Measurements from ENCODE around the gene ANKRD66. TPM values are rescaled to one million over a fixed set of nuclear protein-coding genes. Genes with fewer than 3 reads are reported as not detected.

Gene ANKRD66
- total RNA-seq, 5 donors from 2014 or later (not counting 1 experiment from before 2014, with no cell fraction given): not detected

GRCh38 chr6:46748940-46749503 is 2.3 kb downstream of the ANKRD66 start:
- WGBS (ENCODE audit: insufficient coverage): 85% methylated on average over 2 of the region's 5 CpGs
- H3K4me1 ChIP-seq (ENCODE audit: control insufficient read depth in 1 of 2, extremely low read depth in 1 of 2, insufficient read depth in 2 of 2, low read length in 2 of 2): no peaks in the 10 kb centered on the region
- ChIA-PET POLR2A (no interaction called here), CTCF (no interaction called here)
- Mint-ChIP-seq H3K36me3 (no peaks in the 10 kb centered on the region), H3K27ac (no peak overlapping the region), H3K4me3 (no peak overlapping the region), H3K4me1 (no peaks in the 10 kb centered on the region), H3K27me3 (peaks cover 10 to 20% of the 10 kb centered on the region in 2 donors), H3K9me3 (peaks cover 0 to 9% (median 0%) of the 10 kb centered on the region in 3 donors)
- H3K27ac ChIP-seq (ENCODE audit: low read length): no peak overlapping the region
- H3K27me3 ChIP-seq (replicated peaks in 1 of 2; ENCODE audit: control insufficient read depth in 2 of 2, extremely low read depth in 1 of 2, insufficient read depth in 2 of 2, low read length in 1 of 2): peaks cover 0 to 7% of the 10 kb centered on the region in 2 experiments
- H3K4me3 ChIP-seq (ENCODE audit: control insufficient read depth in 1 of 2, extremely low read depth in 1 of 2, low read length in 1 of 2): no peak overlapping the region
- ATAC-seq (replicated peaks in 1 of 4) (no peak), DNase-seq (no peak)
- no peaks in the 10 kb centered on the region for H3K36me3 ChIP-seq (ENCODE audit: control insufficient read depth in 2 of 2, extremely low read depth in 1 of 2, insufficient read depth in 1 of 2, low read length in 1 of 2)
- no peaks in the 10 kb centered on the region for H3K9me3 ChIP-seq

DNA sequence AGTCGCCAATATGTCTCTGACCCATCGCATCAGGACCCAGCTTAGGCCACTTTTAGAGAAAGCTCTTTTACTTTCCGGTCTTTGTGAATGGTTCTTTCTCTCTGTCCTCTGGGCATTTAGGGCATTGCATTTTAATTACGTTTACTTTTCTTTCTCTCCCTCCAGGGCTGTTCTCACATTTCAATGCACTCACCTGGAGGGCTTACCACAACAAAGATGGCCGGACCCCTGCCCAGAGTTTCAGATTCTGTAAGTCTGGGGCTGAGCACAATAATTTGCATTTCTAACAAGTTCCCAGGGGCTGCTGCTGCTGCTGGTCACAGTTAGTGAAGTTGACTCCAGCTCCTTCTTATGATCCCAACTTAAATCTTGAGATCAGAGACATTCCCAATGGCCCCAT is 3.0 kb downstream of the ANKRD66 start:
- POLR2A ChIA-PET: no interaction called here
- DNase-seq (no peak), ATAC-seq (replicated peaks in 1 of 4) (no peak)
- no peaks in the 10 kb centered on the region for H3K9me3 ChIP-seq
- CTCF ChIA-PET: no interaction called here
- Mint-ChIP-seq H3K4me1 (no peaks in the 10 kb centered on the region), H3K9me3 (peaks cover 0 to 7% (median 0%) of the 10 kb centered on the region in 3 donors), H3K4me3 (no peak overlapping the region), H3K36me3 (no peaks in the 10 kb centered on the region), H3K27me3 (peaks cover 10 to 20% of the 10 kb centered on the region in 2 donors), H3K27ac (no peak overlapping the region)
- H3K27ac ChIP-seq (ENCODE audit: low read length): no peak overlapping the region
- H3K27me3 ChIP-seq (replicated peaks in 1 of 2; ENCODE audit: control insufficient read depth in 2 of 2, extremely low read depth in 1 of 2, insufficient read depth in 2 of 2, low read length in 1 of 2): peaks cover 0 to 7% of the 10 kb centered on the region in 2 experiments
- no peaks in the 10 kb centered on the region for H3K4me1 ChIP-seq (ENCODE audit: control insufficient read depth in 1 of 2, extremely low read depth in 1 of 2, insufficient read depth in 2 of 2, low read length in 2 of 2)
- H3K4me3 ChIP-seq (ENCODE audit: control insufficient read depth in 1 of 2, extremely low read depth in 1 of 2, low read length in 1 of 2): no peak overlapping the region
- 100% methylated on average over 1 of the region's 5 CpGs for WGBS (ENCODE audit: insufficient coverage)
- H3K36me3 ChIP-seq (ENCODE audit: control insufficient read depth in 2 of 2, extremely low read depth in 1 of 2, insufficient read depth in 1 of 2, low read length in 1 of 2): no peaks in the 10 kb centered on the region

DNA sequence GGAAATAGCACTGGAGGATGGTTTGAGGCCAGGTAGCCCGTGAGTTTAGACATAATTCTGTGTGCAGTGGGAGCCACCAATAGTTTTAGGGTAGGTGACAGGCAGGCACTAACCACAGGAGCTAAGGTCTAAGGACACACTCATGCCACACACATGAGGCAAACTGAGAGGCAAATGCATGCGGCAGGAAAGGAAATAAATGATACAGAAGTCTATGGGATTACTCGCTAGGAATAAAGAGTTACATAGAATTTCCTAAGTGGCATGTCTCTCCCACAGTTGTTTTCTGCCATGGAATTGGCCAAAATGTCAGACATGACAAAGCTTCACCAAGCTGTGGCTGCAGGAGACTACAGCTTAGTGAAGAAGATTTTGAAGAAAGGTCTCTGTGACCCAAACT is 4.9 kb downstream of the ANKRD66 start:
- no peaks in the 10 kb centered on the region for H3K4me1 ChIP-seq (ENCODE audit: control insufficient read depth in 1 of 2, extremely low read depth in 1 of 2, insufficient read depth in 2 of 2, low read length in 2 of 2)
- H3K4me3 ChIP-seq (ENCODE audit: control insufficient read depth in 1 of 2, extremely low read depth in 1 of 2, low read length in 1 of 2): no peak overlapping the region
- H3K27ac Mint-ChIP-seq: no peak overlapping the region
- ChIA-PET POLR2A (no interaction called here), CTCF (no interaction called here)
- no peak overlapping the region for H3K4me3 Mint-ChIP-seq
- no peaks in the 10 kb centered on the region for H3K36me3 ChIP-seq (ENCODE audit: control insufficient read depth in 2 of 2, extremely low read depth in 1 of 2, insufficient read depth in 1 of 2, low read length in 1 of 2)
- H3K27me3 ChIP-seq (replicated peaks in 1 of 2; ENCODE audit: control insufficient read depth in 2 of 2, extremely low read depth in 1 of 2, insufficient read depth in 2 of 2, low read length in 1 of 2): peaks cover 0 to 7% of the 10 kb centered on the region in 2 experiments
- DNase-seq (no peak), ATAC-seq (replicated peaks in 1 of 4) (no peak)
- no peak overlapping the region for H3K27ac ChIP-seq (ENCODE audit: low read length)
- H3K9me3 Mint-ChIP-seq: no peaks in the 10 kb centered on the region
- no peaks in the 10 kb centered on the region for H3K36me3 Mint-ChIP-seq
- H3K4me1 Mint-ChIP-seq: no peaks in the 10 kb centered on the region
- peaks cover 0 to 9% of the 10 kb centered on the region in 2 donors for H3K27me3 Mint-ChIP-seq
- 100% methylated on average over 1 of the region's 3 CpGs for WGBS (ENCODE audit: insufficient coverage)
- no peaks in the 10 kb centered on the region for H3K9me3 ChIP-seq

DNA sequence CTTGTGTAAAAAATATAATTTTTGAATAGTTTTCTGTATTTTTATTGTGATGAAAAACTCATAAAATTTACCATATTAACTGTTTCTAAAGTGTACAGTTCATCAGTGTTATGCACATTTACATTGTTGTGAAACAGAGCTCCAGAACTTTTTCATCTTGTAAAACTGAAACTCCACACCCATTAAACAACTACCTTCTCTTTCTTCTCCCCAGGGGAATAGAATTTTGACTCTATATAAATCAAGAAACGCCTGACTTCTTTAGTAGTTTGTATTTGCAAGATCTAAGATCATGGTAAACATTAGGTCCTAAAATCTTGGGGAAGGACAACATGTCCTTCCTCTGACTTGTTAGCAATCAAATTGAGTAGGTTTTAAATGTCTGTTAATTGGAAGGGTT is 9.1 kb downstream of the ANKRD66 start:
- Histone ChIP-seq H3K9me3 (no peaks in the 10 kb centered on the region), H3K4me3 (ENCODE audit: control insufficient read depth in 1 of 2, extremely low read depth in 1 of 2, low read length in 1 of 2) (no peak overlapping the region), H3K27ac (ENCODE audit: low read length) (no peak overlapping the region), H3K36me3 (ENCODE audit: control insufficient read depth in 2 of 2, extremely low read depth in 1 of 2, insufficient read depth in 1 of 2, low read length in 1 of 2) (no peaks in the 10 kb centered on the region), H3K27me3 (replicated peaks in 1 of 2; ENCODE audit: control insufficient read depth in 2 of 2, extremely low read depth in 1 of 2, insufficient read depth in 2 of 2, low read length in 1 of 2) (peaks cover 0 to 2% of the 10 kb centered on the region in 2 experiments), H3K4me1 (ENCODE audit: control insufficient read depth in 1 of 2, extremely low read depth in 1 of 2, insufficient read depth in 2 of 2, low read length in 2 of 2) (no peaks in the 10 kb centered on the region)
- Mint-ChIP-seq H3K27me3 (peaks cover 3 to 6% of the 10 kb centered on the region in 2 donors), H3K4me1 (no peaks in the 10 kb centered on the region), H3K27ac (no peak overlapping the region), H3K4me3 (no peak overlapping the region), H3K9me3 (no peaks in the 10 kb centered on the region), H3K36me3 (no peaks in the 10 kb centered on the region)
- POLR2A ChIA-PET: no interaction called here
- no peak for ATAC-seq (replicated peaks in 1 of 4)
- WGBS (ENCODE audit: insufficient coverage): no CpG with 5 or more reads among the region's 1 CpG
- CTCF ChIA-PET: no interaction called here
- DNase-seq: no peak

- 88% methylated on average over 2 of the region's 7 CpGs for WGBS (ENCODE audit: insufficient coverage)
Observed at GRCh38 chr6:46756469-46757213, 9.9 kb downstream of the ANKRD66 start.

GRCh38 chr6:46757214-46757596 is 10.5 kb downstream of the ANKRD66 start:
- H3K9me3 ChIP-seq: no peaks in the 10 kb centered on the region
- WGBS (ENCODE audit: insufficient coverage): 84% methylated on average over 2 of the region's 2 CpGs
- ATAC-seq (replicated peaks in 1 of 4) (no peak), DNase-seq (no peak)
- CTCF ChIA-PET: no interaction called here
- H3K4me3 ChIP-seq (ENCODE audit: control insufficient read depth in 1 of 2, extremely low read depth in 1 of 2, low read length in 1 of 2): no peak overlapping the region
- H3K27me3 ChIP-seq (replicated peaks in 1 of 2; ENCODE audit: control insufficient read depth in 2 of 2, extremely low read depth in 1 of 2, insufficient read depth in 2 of 2, low read length in 1 of 2): peaks cover 0 to 4% of the 10 kb centered on the region in 2 experiments
- H3K27me3 Mint-ChIP-seq: peaks cover 3 to 6% of the 10 kb centered on the region in 2 donors
- H3K27ac ChIP-seq (ENCODE audit: low read length): no peak overlapping the region
- H3K9me3 Mint-ChIP-seq: no peaks in the 10 kb centered on the region
- no peaks in the 10 kb centered on the region for H3K36me3 Mint-ChIP-seq
- H3K36me3 ChIP-seq (ENCODE audit: control insufficient read depth in 2 of 2, extremely low read depth in 1 of 2, insufficient read depth in 1 of 2, low read length in 1 of 2): no peaks in the 10 kb centered on the region
- H3K4me1 Mint-ChIP-seq: no peaks in the 10 kb centered on the region
- POLR2A ChIA-PET: no interaction called here
- no peaks in the 10 kb centered on the region for H3K4me1 ChIP-seq (ENCODE audit: control insufficient read depth in 1 of 2, extremely low read depth in 1 of 2, insufficient read depth in 2 of 2, low read length in 2 of 2)
- H3K27ac Mint-ChIP-seq: no peak overlapping the region
- H3K4me3 Mint-ChIP-seq: no peak overlapping the region

More at GRCh38 chr6:46756469-46757213, 9.9 kb downstream of the ANKRD66 start:
- Mint-ChIP-seq H3K27me3 (peaks cover 3 to 6% of the 10 kb centered on the region in 2 donors), H3K4me3 (no peak overlapping the region), H3K36me3 (no peaks in the 10 kb centered on the region), H3K27ac (no peak overlapping the region), H3K9me3 (no peaks in the 10 kb centered on the region), H3K4me1 (no peaks in the 10 kb centered on the region)
- Histone ChIP-seq H3K27ac (ENCODE audit: low read length) (no peak overlapping the region), H3K9me3 (no peaks in the 10 kb centered on the region), H3K27me3 (replicated peaks in 1 of 2; ENCODE audit: control insufficient read depth in 2 of 2, extremely low read depth in 1 of 2, insufficient read depth in 2 of 2, low read length in 1 of 2) (peaks cover 0 to 4% of the 10 kb centered on the region in 2 experiments), H3K4me1 (ENCODE audit: control insufficient read depth in 1 of 2, extremely low read depth in 1 of 2, insufficient read depth in 2 of 2, low read length in 2 of 2) (no peaks in the 10 kb centered on the region), H3K4me3 (ENCODE audit: control insufficient read depth in 1 of 2, extremely low read depth in 1 of 2, low read length in 1 of 2) (no peak overlapping the region), H3K36me3 (ENCODE audit: control insufficient read depth in 2 of 2, extremely low read depth in 1 of 2, insufficient read depth in 1 of 2, low read length in 1 of 2) (no peaks in the 10 kb centered on the region)
- CTCF ChIA-PET: no interaction called here
- ATAC-seq (replicated peaks in 1 of 4) (no peak), DNase-seq (no peak)
- POLR2A ChIA-PET: no interaction called here

Data from T-cell (primary cell).